Kidney capillary endothelial cell (primary cell): ENCODE results near the gene TAF3.
"Not testable (repeated sequence)": the region's sequence is repeated elsewhere in the genome, so short reads cannot be mapped to it uniquely, and the experiment has no call there.

ENCODE experiments used
- DNase-seq: peaks from one replicate; pipeline ENCODE4 v3.0.0-alpha.2; 2018; ENCODE audit warnings: low spot score

The TAF3 gene, protein sequence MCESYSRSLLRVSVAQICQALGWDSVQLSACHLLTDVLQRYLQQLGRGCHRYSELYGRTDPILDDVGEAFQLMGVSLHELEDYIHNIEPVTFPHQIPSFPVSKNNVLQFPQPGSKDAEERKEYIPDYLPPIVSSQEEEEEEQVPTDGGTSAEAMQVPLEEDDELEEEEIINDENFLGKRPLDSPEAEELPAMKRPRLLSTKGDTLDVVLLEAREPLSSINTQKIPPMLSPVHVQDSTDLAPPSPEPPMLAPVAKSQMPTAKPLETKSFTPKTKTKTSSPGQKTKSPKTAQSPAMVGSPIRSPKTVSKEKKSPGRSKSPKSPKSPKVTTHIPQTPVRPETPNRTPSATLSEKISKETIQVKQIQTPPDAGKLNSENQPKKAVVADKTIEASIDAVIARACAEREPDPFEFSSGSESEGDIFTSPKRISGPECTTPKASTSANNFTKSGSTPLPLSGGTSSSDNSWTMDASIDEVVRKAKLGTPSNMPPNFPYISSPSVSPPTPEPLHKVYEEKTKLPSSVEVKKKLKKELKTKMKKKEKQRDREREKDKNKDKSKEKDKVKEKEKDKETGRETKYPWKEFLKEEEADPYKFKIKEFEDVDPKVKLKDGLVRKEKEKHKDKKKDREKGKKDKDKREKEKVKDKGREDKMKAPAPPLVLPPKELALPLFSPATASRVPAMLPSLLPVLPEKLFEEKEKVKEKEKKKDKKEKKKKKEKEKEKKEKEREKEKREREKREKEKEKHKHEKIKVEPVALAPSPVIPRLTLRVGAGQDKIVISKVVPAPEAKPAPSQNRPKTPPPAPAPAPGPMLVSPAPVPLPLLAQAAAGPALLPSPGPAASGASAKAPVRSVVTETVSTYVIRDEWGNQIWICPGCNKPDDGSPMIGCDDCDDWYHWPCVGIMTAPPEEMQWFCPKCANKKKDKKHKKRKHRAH

DNA sequence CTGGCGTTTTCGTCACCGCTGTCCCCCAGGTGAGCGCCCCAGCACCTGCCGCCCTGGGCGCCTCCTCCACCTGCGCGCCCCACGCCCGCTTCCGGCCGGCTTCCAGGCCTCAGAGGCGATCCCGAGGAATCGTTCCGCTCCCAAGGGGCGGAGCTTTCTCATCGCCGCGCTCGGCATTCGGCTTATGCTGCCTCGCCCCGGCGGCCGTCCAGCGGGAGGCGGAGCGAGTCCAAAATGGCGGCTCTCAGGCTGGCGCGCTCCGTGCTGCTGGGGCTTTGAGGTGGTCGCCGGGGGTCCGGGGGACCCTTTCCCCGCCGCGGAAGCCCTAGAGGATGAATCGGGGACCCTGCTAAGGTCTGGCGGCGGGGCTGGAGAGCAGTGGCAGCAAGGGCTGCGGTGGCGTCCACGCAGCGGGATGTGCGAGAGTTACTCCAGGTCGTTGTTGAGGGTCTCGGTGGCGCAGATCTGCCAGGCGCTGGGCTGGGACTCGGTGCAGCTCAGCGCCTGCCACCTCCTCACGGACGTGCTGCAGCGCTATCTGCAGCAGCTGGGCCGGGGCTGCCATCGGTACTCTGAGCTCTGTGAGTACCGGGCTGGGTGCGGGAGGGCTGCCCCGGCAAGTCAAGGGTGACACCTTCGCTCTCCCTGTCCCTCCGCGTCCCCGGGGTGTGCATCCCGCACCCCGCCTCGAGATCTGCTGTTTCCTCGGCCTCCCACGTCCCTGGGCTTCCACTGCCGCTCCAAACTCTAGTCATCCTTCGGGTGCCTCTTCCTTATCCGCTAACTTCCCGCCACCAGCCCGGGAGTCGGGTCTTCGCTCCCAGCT is at the start of gene TAF3:
TAF3 (plus strand) TSS at position 211 of the 826 bp plus-strand sequence; CDS start at position 416, 205 bp downstream.
- peak; percentile 86 for DNase-seq

DNA sequence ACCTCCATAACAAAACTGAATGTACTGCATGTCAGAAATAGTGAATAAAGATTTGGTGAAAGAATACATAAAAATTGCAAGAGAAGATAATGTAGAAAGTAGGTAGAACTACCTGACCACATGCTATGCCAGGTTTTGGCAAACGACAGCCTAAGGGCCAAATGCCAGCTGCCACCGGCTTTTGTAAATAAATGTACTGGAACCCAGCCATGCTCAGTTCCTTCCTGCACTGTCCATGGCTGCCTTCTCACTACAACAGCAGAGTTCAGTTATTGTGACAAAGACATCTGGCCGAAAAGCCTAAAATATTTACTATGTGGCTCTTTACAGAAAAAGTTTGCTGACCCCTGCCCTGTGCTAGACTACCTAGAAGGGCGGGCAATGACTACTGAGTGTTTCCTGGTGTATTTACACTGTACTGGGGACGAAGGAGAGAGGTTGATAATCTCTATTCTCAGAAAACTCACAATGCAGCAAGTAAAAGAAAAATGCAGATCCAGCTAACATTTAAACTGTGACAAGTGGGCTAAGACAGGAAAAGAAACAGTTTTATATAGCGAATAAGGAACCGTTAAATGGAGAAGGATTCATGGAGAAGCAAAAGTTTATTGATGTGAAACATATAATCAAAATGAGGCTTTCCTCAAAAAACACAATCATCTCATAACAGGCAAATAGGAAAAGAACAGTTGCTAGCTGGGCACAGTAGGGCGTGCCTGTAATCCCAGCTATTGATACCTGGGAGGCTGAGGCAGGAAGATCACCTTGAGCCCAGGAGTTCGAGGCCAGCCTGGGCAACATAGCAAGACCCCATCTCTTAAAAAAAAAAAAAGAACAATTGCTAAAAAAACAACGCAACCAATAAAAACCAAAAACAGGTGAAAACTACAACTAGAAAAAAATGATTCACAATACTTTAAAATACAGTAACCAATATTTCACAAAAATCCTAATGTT is 44.2 kb upstream of the TAF3 start:
- no peak for DNase-seq

DNA sequence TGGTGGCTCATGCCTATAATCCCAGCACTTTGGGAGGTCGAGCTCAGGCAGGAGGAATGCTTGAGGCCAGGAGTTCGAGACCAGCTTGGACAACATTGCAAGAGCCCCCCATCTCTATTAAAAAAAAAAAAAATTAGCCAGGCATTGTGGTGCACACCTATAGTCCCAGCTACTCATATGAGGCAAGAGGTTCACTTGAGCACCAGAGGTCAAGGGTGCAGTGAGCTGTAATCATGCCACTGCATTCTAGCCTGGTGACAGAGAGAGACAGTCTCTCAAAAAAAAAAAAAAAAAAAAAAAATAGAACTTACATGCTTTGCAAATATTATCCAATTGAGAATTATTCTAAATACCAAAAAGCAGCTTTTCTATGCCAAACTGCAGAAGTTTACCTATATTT is 41.5 kb upstream of the TAF3 start:
- DNase-seq, result no peak

DNA sequence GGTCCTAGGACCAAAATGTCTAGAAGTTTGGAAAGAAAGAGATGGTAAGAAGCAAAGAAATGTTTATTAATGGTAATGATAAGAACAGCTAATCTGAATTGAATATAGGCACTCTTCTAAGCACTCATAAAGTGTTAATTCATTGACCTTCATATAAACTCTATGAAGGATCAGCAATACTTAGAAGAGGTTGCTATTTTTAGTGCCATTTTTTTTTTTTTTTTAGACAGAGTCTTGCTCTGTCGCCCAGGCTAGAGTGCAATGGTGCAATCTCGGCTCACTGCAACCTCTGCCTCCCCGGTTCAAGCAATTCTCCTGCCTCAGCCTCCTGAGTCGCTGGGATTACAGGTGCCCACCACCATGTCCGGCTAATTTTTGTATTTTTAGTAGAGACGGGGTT is 36.1 kb upstream of the TAF3 start:
- DNase-seq, result not testable (repeated sequence)

DNA sequence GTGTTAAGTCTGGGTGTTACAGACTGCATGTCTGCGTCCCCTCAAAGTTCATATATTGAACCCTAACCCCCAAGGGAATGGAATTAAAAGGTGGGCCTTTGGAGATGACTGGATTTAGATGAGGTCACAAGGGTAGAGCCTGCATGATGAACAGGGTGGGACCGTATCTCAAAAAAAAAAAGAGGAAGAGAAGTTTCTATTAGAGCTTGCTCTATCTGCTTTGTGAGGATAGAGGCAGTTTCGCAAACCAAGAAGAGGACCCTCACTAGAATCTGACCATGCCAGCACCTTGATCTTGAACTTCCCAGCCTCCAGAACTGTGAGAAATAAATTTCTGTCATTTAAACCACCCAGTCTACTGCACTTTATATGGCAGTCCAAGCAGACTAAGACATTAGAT is 31.9 kb upstream of the TAF3 start:
- DNase-seq, result no peak

DNA sequence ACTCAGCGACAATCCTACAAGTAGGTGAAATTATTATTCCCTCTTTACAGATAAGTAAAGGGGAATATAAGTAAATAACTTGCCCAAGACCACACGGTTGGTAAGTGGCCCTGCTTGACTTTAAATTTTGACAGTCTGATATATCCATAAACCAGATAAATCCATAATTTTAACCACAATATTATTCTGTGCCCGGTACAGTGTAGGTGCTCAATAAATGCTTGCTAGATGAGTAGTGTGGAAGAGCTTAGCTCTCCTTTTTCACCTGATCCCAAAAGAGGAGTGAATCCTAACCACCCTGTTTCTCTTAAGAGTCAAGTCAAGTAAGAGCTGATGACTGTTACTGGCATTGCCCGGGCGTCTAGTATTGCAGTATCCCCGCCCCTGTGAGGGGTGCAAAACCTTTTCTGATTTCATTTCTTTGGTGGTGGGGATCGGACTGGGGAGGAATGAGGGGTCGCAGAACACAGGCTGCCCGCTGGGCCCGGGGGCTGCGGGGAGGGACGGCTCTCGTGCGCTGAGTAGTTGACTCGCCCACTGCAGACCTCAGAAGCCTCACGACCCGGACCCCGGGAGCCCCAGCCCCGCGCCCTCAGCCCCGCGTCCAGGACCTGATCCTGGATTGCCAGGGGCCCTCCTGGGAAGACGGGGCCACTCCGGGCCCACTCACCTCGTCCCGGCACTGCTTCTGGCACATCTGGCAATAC is 31.0 kb upstream of the TAF3 start:
- no peak for DNase-seq

DNA sequence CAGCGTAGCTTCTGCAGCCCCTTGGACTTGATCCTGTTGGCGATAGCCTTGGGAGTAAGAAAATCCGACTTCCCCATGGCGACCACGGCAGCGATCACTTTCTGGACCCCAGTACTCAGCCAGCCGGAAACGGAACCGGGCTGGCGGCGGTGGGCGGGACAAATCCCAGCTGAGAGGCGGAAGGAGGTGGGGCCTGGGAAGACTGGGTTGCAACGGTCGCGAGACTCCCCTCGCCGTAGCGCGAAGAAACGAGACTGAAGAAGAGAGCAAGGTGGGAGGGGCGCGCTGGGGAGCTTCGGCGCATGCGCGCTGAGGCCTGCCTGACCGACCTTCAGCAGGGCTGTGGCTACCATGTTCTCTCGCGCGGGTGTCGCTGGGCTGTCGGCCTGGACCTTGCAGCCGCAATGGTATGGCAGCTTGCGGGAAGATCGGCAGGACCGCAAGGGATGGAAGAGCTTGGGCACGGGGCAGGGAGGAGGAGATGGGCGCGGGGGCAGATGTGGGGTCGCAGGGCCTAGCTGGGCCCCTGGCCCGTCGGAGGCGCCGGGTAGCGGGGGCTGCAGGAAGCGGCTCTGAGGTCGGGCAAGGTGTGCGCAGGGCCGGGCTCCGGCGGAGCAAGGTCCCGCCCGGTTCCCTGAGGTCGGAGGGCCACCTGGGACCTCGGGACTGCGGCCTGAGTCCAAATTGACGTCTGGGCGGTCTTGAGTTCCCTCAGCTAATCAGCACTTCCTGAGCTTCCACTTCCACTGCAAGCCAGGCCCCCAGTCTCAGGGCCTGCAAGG is 30.3 kb upstream of the TAF3 start, which contains the start of the genes ATP5F1C and KIN:
ATP5F1C (plus strand) TSS at position 321 of the 782 bp plus-strand sequence; CDS start at position 352, 31 bp downstream.
KIN (minus strand) TSS at position 137 of the 782 bp plus-strand sequence; CDS start at position 77, 60 bp downstream.
- peak; percentile 98 for DNase-seq

DNA sequence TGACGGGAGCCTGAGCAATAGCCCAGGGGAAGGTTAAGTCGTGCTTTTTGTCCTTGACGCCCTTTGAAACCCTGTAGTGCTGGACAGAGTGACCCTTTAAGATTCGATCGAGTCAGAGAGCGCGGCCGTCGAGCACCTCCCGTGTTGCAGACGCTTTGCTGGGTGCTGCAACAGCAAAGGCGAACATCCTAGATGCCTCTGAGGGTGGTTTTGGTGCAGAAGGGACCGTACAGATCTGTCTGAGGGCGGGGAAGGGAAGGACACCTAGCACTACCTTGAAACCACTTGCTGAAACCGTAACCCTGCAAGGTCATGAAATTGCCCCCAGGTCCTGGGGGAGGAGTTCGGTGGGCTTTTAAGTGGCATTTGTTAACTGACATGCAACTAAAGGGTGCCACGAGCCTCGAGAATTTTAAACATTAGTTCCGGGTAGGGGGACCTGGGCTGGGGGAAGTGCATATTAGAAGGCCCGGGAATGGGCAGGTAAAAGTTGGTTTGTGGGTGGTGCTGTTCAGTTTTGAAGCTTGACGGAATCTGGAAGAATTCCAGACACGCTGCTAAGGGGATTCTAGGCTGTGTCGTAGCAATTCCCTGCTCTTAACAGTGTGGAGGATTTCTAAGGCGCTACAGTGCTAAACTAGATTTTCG is 29.5 kb upstream of the TAF3 start:
- DNase-seq, result no peak

DNA sequence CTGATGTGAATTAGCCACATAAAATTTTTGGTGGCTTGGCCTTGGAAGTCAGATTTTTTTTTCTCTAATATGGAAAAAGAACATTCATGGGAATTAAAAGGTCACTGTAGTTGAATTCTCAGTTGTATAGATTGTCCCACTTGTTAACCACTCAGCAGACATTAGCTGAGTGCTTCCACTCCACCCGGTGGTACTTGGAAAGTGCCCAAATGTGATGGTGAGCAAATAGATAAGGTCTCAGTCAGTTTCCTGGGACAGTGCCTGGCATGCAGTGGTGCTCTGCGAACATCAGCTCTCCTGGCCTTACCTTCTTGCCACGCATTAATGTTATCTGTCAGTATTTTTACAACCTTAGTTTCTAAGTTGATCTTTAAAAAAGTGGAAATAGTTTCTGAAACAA is 28.9 kb upstream of the TAF3 start:
- peak; percentile 26 for DNase-seq

DNA sequence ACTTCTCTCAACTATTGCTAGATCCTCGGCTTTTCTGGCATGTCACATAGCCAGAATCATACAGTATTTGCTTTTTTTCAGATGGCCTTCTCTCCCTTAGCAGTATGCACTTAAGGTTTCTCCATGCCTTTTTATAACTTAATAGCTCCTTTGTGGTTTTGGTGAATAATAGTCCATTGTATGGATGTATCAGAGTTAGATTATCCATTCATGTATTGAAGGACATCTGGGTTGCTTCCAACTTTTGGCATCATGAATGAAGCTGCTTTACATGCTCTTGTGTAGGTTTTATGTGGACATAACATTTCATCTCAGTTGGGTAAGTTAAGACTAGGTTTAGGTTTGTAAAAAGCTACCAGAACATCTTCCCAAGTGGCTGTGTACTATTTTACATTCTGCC is 25.8 kb upstream of the TAF3 start:
- no peak for DNase-seq

DNA sequence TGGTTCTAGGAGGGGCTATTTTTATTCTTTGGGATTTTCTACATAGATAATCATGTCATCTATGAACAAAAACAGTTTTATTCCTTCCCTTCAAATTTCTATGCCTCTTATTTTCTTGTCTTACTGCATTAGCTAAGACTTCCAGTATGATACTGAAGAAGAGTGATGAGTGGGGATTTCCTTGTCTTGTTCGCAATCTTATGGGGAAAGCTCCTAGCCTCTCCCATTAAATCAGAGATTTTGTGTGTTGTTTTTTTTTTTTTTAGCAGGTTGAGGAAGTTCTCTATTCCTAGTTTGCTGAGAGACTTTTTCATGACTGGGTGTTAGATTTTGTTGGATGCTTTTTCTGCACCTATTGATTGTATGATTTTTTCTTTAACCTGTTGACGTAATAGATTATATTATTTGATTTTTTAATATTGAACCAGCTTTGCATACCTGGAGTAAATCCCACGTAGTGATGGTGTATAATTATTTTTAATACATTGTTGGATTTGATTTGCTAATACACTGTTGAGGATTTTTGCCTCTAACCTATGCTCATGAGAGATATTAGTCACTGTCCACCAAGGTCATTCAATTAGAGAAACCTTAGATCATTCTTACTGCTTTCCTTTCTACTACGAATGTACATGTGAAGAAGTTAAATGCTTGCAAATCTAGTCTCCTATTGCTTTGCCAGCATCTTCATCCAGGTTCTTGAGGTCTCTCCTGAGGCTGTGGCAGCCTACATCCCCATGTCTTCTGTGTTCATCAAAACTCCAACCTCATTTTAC is 23.9 kb upstream of the TAF3 start:
- DNase-seq, result no peak

DNA sequence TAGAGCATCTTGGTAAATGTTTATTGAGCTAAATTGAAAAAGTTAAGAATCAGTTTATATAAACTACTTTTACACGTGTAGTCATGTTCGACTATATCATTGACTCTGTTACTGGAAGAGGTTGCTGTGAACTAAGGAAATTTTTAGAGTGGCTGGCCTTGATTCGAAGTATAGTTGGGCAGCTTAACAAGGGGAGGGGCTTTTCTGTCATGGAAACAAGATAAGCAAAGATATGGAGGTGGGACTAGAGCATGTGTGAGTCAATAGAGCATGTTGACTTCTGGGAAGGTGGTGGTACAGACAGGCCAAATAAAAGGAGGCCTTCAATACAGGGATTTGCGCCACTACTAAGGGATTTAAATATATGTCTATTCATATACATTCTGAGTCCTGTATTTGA is 22.7 kb upstream of the TAF3 start:
- DNase-seq, result no peak

DNA sequence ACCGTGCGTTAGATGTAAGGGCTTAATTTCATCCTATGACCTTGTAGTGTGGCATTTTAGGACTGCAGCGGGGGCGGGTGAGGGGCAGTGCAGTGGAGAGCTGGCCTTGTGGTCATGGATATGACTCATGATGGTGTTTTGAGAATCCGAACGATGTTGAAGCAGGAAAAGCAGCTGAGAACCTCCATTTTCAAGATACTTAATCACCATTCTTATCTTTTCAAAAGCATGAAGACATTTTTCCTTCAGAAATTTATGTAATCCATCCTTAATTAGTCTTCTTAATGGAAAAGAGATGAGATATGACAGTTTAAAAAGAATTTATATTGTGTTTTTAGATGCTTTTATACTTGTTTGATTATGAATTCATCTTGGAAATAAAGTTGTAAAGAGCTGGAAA is 20.7 kb upstream of the TAF3 start:
- peak; percentile 74 for DNase-seq

DNA sequence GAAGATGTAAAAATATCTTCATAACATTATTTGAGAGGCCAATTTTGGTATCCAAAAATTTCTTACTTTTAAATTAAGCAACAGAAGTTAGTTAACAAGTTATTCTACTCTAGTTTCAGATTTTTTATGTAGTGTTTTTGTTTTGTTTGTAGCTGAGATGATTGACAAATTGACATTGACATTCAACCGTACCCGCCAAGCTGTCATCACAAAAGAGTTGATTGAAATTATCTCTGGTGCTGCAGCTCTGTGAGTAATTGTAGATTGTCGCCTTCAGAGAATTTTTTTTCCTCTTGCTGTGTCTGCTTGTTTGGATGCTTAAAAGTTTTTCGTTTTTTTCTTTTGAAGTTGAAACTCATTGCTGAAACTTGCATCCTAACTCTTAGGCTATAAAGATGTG is 15.7 kb upstream of the TAF3 start:
- DNase-seq, result no peak

DNA sequence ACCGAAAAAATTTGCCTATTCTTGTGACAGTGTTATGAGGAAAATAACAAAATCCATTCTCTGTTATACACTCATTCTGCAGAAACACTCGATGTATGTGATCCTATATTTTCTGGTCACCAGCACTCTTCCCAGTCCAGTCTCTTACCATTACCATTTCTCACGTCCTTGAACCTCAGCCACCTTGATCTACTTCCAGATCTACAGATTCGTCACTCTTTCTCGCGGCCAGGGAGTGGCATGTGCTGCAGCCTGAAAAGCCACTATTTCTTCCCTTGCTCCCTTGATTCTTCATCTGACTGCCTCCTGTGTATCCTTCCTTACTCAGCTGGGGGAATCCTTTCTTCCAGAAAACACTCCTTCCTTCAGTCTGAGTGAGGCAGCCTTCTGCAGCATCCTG is 14.1 kb upstream of the TAF3 start:
- DNase-seq, result no peak

DNA sequence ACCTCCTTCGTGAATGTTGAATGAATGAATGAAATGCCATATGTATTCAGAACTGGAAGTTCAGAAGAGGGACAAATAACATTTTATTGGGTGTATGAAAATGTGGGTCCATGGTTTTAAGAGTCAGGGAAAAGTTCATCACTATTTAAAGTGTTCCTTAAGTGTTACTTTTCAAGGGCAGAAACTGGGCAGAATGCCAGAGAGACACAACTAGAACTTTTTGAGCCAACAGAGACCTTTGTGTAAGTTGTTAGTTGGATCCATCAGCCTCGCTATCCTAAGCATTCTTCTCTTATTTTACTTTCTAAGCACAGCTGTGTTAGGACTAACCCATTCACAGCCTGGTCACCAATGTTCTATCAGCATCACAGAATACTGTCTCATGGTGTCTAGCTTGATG is 13.6 kb upstream of the TAF3 start:
- no peak for DNase-seq

DNA sequence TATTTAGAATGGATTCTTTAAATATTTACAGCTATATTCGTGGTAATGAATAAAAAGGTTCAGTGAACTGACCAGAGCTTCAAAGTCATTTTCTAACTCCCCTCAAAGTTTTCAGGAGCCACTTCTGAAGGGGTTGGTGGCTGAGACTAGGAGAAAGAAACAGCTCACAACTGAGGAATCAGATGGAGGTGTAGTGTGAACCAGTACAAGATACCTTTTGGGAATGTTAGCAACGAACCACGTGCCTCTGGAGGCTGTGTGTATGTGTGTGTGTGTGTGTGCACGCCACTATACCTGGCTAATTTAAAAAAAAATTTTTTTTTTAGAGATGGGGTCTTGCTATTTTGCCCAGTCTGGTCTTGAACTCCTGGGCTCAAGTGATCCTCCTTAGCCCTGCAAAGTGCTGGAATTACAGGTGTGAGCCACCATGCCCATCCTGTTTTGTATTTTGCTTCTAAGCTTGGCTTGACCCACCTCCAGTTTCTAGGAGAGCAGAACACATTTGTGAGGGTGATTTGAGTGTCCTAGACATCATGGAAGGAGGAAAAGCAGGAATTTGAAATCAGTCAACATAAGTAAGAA is 9.5 kb upstream of the TAF3 start:
- DNase-seq, result no peak

DNA sequence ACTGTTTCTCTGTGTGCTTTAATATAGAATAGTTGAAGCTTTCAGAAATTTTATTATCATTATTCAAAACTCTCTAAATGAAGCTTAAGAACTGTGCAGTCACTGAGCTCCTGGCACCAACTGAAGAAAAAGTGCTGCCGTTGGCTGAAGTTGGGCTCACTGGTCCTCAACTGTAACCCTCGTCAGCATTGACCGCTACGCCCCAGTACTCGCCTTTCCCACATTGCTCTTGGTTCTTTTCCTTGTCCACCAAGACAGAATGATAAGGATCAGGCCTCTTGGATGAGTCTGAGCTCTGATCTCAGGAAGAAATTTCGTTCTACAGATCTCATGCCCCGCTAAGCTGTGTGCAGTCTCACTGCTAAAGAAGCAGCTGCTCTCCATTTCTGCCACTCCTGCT is 7.9 kb upstream of the TAF3 start:
- no peak for DNase-seq
